Hepatocyte (in vitro differentiated cells): ENCODE data around the gene ZNF41. TPM values are rescaled to one million over a fixed set of nuclear protein-coding genes. Genes with fewer than 3 reads are reported as not detected.

ENCODE experiments used
- DNase-seq: peaks from one replicate; pipeline ENCODE4 v3.0.0-alpha.2; 2016; ENCODE audit warnings: low spot score
- H2AFZ ChIP-seq: fragments of 200-600 bp; sonication (generic); 2 replicates; pipeline ENCODE4 v1.6.0; 2016; ENCODE audit warnings: antibody characterized with exemption, mild to moderate bottlenecking
- H3K27ac ChIP-seq: fragments of 200-600 bp; sonication (generic); 2 replicates; pipeline ENCODE4 v1.5.1; 2016; ENCODE audit warnings: mild to moderate bottlenecking
- H3K27me3 ChIP-seq: fragments of 200-600 bp; sonication (generic); 2 replicates; pipeline ENCODE4 v1.6.1; 2016
- H3K36me3 ChIP-seq: fragments of 200-600 bp; sonication (generic); replicated peaks from 2 replicates; pipeline ENCODE4 v1.5.1; 2016; ENCODE audit warnings: low read depth; ENCODE audit not compliant: insufficient read depth
- H3K4me1 ChIP-seq: fragments of 200-600 bp; sonication (generic); 2 replicates; pipeline ENCODE4 v1.5.1; 2016; ENCODE audit warnings: mild to moderate bottlenecking, moderate library complexity; ENCODE audit not compliant: insufficient read depth
- H3K4me2 ChIP-seq: fragments of 200-600 bp; sonication (generic); 2 replicates; pipeline ENCODE4 v1.6.0; 2016
- H3K4me3 ChIP-seq: fragments of 200-600 bp; sonication (generic); 2 replicates; pipeline ENCODE4 v1.5.1; 2016; ENCODE audit warnings: mild to moderate bottlenecking
- H3K79me2 ChIP-seq: fragments of 200-600 bp; sonication (generic); 2 replicates; pipeline ENCODE4 v1.6.0; 2017; ENCODE audit warnings: mild to moderate bottlenecking
- H3K9me2 ChIP-seq: fragments of 200-600 bp; sonication (generic); replicated peaks from 2 replicates; pipeline ENCODE4 v1.6.0; 2017; ENCODE audit warnings: mild to moderate bottlenecking; ENCODE audit not compliant: insufficient read depth
- H3K9me3 ChIP-seq: fragments of 200-600 bp; sonication (generic); 2 replicates; pipeline ENCODE4 v1.5.1; 2016; ENCODE audit warnings: low read depth, mild to moderate bottlenecking
- H4K20me1 ChIP-seq: fragments of 200-600 bp; sonication (generic); 2 replicates; pipeline ENCODE4 v1.6.0; 2016; ENCODE audit warnings: mild to moderate bottlenecking; ENCODE audit not compliant: insufficient read depth, poor library complexity, severe bottlenecking
- EZH2 ChIP-seq: fragments of 200-600 bp; sonication (generic); IDR thresholded peaks from 2 replicates; pipeline ENCODE4 v1.6.1; 2016; ENCODE audit warnings: antibody characterized with exemption, mild to moderate bottlenecking, borderline replicate concordance
- EZH2phosphoT487 ChIP-seq: fragments of 200-600 bp; sonication (generic); IDR thresholded peaks from one replicate; pipeline ENCODE4 v1.6.1; 2018; ENCODE audit warnings: antibody characterized with exemption, mild to moderate bottlenecking, low read depth, moderate library complexity; ENCODE audit not compliant: unreplicated experiment, severe bottlenecking
- WGBS: methylation state at CpG from one replicate; pipeline ENCODE4 v1.1.6; 2016; ENCODE audit warnings: low lambda C conversion rate; ENCODE audit errors: missing lambda C conversion rate; 5-methylcytosine and 5-hydroxymethylcytosine counted together
- polyA plus RNA-seq: library from polyadenylated mRNA; unstranded; fragments of >200 nt; fragmentation: Nextera tagmentation; extraction: Ambion mirVana; gene quantifications from 2 replicates; pipeline ENCODE4 v1.2.1, GENCODE V29; 2016
- total RNA-seq: library from RNA; depleted of rRNA; stranded (reverse); fragments of >200 nt; gene quantifications from 2 replicates; pipeline ENCODE4 v1.2.3, GENCODE V29; 2014
- TF ChIP-seq, protein P1 (sequence below): fragments of 200-600 bp; sonication (generic); IDR thresholded peaks from 2 replicates; pipeline ENCODE4 v1.5.1; 2016; ENCODE audit warnings: antibody characterized with exemption, mild to moderate bottlenecking; ENCODE audit not compliant: poor library complexity

Gene ZNF41
- total and polyA plus RNA-seq, 2 experiments from 2014 or later: 2.2 to 4.3 TPM

GRCh38 chrX:47483306-47484268, 565 bp upstream of the ZNF41 start:
- Histone ChIP-seq H3K27ac (peak overlapping the region; percentile 98), H3K79me2 (peaks cover 48% of the 10 kb centered on the region), H4K20me1 (no peaks in the 10 kb centered on the region), H3K4me3 (peak overlapping the region; percentile 69), H2AFZ (peak overlapping the region; percentile 70), H3K27me3 (no peaks in the 10 kb centered on the region), H3K9me3 (no peaks in the 10 kb centered on the region), H3K4me1 (peaks cover 6% of the 10 kb centered on the region), H3K36me3 (no peaks in the 10 kb centered on the region), H3K4me2 (peak overlapping the region; percentile 74), H3K9me2 (no peaks in the 10 kb centered on the region)
- 36% methylated on average over 24 of the region's 24 CpGs for WGBS
- DNase-seq: peak; percentile 20
- TF ChIP-seq EZH2phosphoT487 (no peak), EZH2 (no peak)
- TF ChIP-seq, protein P1, sequence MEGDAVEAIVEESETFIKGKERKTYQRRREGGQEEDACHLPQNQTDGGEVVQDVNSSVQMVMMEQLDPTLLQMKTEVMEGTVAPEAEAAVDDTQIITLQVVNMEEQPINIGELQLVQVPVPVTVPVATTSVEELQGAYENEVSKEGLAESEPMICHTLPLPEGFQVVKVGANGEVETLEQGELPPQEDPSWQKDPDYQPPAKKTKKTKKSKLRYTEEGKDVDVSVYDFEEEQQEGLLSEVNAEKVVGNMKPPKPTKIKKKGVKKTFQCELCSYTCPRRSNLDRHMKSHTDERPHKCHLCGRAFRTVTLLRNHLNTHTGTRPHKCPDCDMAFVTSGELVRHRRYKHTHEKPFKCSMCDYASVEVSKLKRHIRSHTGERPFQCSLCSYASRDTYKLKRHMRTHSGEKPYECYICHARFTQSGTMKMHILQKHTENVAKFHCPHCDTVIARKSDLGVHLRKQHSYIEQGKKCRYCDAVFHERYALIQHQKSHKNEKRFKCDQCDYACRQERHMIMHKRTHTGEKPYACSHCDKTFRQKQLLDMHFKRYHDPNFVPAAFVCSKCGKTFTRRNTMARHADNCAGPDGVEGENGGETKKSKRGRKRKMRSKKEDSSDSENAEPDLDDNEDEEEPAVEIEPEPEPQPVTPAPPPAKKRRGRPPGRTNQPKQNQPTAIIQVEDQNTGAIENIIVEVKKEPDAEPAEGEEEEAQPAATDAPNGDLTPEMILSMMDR: no peak

- WGBS: 38% methylated on average over 8 of the region's 8 CpGs
- peak overlapping the region; percentile 74 for H3K4me2 ChIP-seq
- H3K4me1 ChIP-seq: peaks cover 6% of the 10 kb centered on the region
- H3K36me3 ChIP-seq: no peaks in the 10 kb centered on the region
- TF ChIP-seq EZH2: no peak
- TF ChIP-seq, protein P1: no peak
- TF ChIP-seq EZH2phosphoT487: no peak
- H3K27ac ChIP-seq: peak overlapping the region; percentile 98
- H2AFZ ChIP-seq: peak overlapping the region; percentile 70
- H3K9me3 ChIP-seq: no peaks in the 10 kb centered on the region
- DNase-seq: no peak
- no peaks in the 10 kb centered on the region for H3K27me3 ChIP-seq
- H3K4me3 ChIP-seq: peak overlapping the region; percentile 69
- no peaks in the 10 kb centered on the region for H3K9me2 ChIP-seq
- H4K20me1 ChIP-seq: no peaks in the 10 kb centered on the region
- H3K79me2 ChIP-seq: peaks cover 45% of the 10 kb centered on the region
Measured at GRCh38 chrX:47482065-47482511, 934 bp downstream of the ZNF41 start.

- H3K9me2 ChIP-seq: no peaks in the 10 kb centered on the region
- H3K36me3 ChIP-seq: no peaks in the 10 kb centered on the region
- 86% methylated on average over 2 of the region's 2 CpGs for WGBS
- no peak overlapping the region for H3K27ac ChIP-seq
- TF ChIP-seq EZH2: no peak
- no peak for TF ChIP-seq EZH2phosphoT487
- TF ChIP-seq, protein P1: no peak
- H4K20me1 ChIP-seq: no peaks in the 10 kb centered on the region
- H3K4me1 ChIP-seq: peaks cover 6% of the 10 kb centered on the region
- H2AFZ ChIP-seq: no peak overlapping the region
- H3K4me2 ChIP-seq: no peak overlapping the region
- no peak for DNase-seq
- no peak overlapping the region for H3K4me3 ChIP-seq
- no peaks in the 10 kb centered on the region for H3K9me3 ChIP-seq
- no peaks in the 10 kb centered on the region for H3K27me3 ChIP-seq
- peaks cover 40% of the 10 kb centered on the region for H3K79me2 ChIP-seq
Measured at GRCh38 chrX:47481160-47481559, 1.9 kb downstream of the ZNF41 start.
